ENCODE results near the gene PRELID3B. TPM values are rescaled to one million over a fixed set of nuclear protein-coding genes. Genes with fewer than 3 reads are reported as not detected.
"Not testable (repeated sequence)": the region's sequence is repeated elsewhere in the genome, so short reads cannot be mapped to it uniquely, and the experiment has no call there.

Gene PRELID3B
- total RNA-seq, 1 donor from 2014 or later = 123 TPM

GRCh38 chr20:59044295-59044694 lies 1.7 kb upstream of the PRELID3B start:
- no peak overlapping the region for H3K27ac Mint-ChIP-seq

GRCh38 chr20:59043698-59044097 lies 1.1 kb upstream of the PRELID3B start:
- Mint-ChIP-seq H3K4me3 (peak overlapping the region; percentile 79), H3K27ac (peak overlapping the region; percentile 74), H3K9me3 (no peaks in the 10 kb centered on the region), H3K4me1 (ENCODE audit: low read depth) (peaks cover 46% of the 10 kb centered on the region), H3K27me3 (ENCODE audit: insufficient read depth) (no peaks in the 10 kb centered on the region), H3K36me3 (ENCODE audit: low read depth) (peaks cover 20% of the 10 kb centered on the region)
- intact Hi-C loops (cut with micrococcal nuclease) = loop anchor here (1.0 to 2.0 kb wide), 3 partner anchors 31 to 655 kb away; partner anchors contain the start of gene VAPB
- no peak for DNase-seq (ENCODE audit: low spot score)

More at GRCh38 chr20:59044295-59044694, 1.7 kb upstream of the PRELID3B start:
- peaks cover 15% of the 10 kb centered on the region for H3K36me3 Mint-ChIP-seq (ENCODE audit: low read depth)
- no peak for DNase-seq (ENCODE audit: low spot score)
- no peak overlapping the region for H3K4me3 Mint-ChIP-seq
- no peaks in the 10 kb centered on the region for H3K9me3 Mint-ChIP-seq
- intact Hi-C loops (cut with micrococcal nuclease) = no loop called here
- no peaks in the 10 kb centered on the region for H3K27me3 Mint-ChIP-seq (ENCODE audit: insufficient read depth)
- peaks cover 40% of the 10 kb centered on the region for H3K4me1 Mint-ChIP-seq (ENCODE audit: low read depth)

GRCh38 chr20:59042796-59043631 lies 428 bp upstream of the PRELID3B start:
- peaks cover 20% of the 10 kb centered on the region for H3K36me3 Mint-ChIP-seq (ENCODE audit: low read depth)
- DNase-seq (ENCODE audit: low spot score) = peak; percentile 94
- intact Hi-C loops (cut with micrococcal nuclease) = loop anchor here (1.0 to 2.0 kb wide), 6 partner anchors 11 to 654 kb away; partner anchors contain the start of genes ATP5F1E, NELFCD and VAPB
- H3K4me1 Mint-ChIP-seq (ENCODE audit: low read depth) = peaks cover 44% of the 10 kb centered on the region
- peak overlapping the region; percentile 94 for H3K27ac Mint-ChIP-seq
- peak overlapping the region; percentile 93 for H3K4me3 Mint-ChIP-seq
- no peaks in the 10 kb centered on the region for H3K9me3 Mint-ChIP-seq
- H3K27me3 Mint-ChIP-seq (ENCODE audit: insufficient read depth) = no peaks in the 10 kb centered on the region

- H3K9me3 Mint-ChIP-seq; DNase-seq (ENCODE audit: low spot score); intact Hi-C loops (cut with micrococcal nuclease); H3K27me3 Mint-ChIP-seq (ENCODE audit: insufficient read depth): not testable (repeated sequence)
- H3K36me3 Mint-ChIP-seq (ENCODE audit: low read depth) = peaks cover 31% of the 10 kb centered on the region
- H3K4me1 Mint-ChIP-seq (ENCODE audit: low read depth) = peaks cover 54% of the 10 kb centered on the region
- peak overlapping the region; percentile 59 for H3K27ac Mint-ChIP-seq
- H3K4me3 Mint-ChIP-seq = peak overlapping the region; percentile 93
Measured at GRCh38 chr20:59041487-59041886, 1.1 kb downstream of the PRELID3B start.

- peaks cover 57% of the 10 kb centered on the region for H3K4me1 Mint-ChIP-seq (ENCODE audit: low read depth)
Measured at GRCh38 chr20:59040667-59041066, 1.9 kb downstream of the PRELID3B start.

GRCh38 chr20:59039233-59039632 lies 3.4 kb downstream of the PRELID3B start:
- no peak for DNase-seq (ENCODE audit: low spot score)
- H3K4me3 Mint-ChIP-seq = peak overlapping the region; percentile 59
- H3K27me3 Mint-ChIP-seq (ENCODE audit: insufficient read depth) = no peaks in the 10 kb centered on the region
- intact Hi-C loops (cut with micrococcal nuclease) = no loop called here
- peaks cover 61% of the 10 kb centered on the region for H3K4me1 Mint-ChIP-seq (ENCODE audit: low read depth)
- H3K36me3 Mint-ChIP-seq (ENCODE audit: low read depth) = peaks cover 47% of the 10 kb centered on the region
- no peaks in the 10 kb centered on the region for H3K9me3 Mint-ChIP-seq
- H3K27ac Mint-ChIP-seq = peak overlapping the region; percentile 33

More at GRCh38 chr20:59040667-59041066, 1.9 kb downstream of the PRELID3B start:
- no peaks in the 10 kb centered on the region for H3K27me3 Mint-ChIP-seq (ENCODE audit: insufficient read depth)
- H3K4me3 Mint-ChIP-seq = peak overlapping the region; percentile 93
- intact Hi-C loops (cut with micrococcal nuclease) = no loop called here
- DNase-seq (ENCODE audit: low spot score) = no peak
- H3K9me3 Mint-ChIP-seq = no peaks in the 10 kb centered on the region
- H3K27ac Mint-ChIP-seq = peak overlapping the region; percentile 59
- H3K36me3 Mint-ChIP-seq (ENCODE audit: low read depth) = peaks cover 37% of the 10 kb centered on the region

- no peak overlapping the region for H3K4me3 Mint-ChIP-seq
- no peaks in the 10 kb centered on the region for H3K27me3 Mint-ChIP-seq (ENCODE audit: insufficient read depth)
- DNase-seq (ENCODE audit: low spot score) = no peak
- peaks cover 56% of the 10 kb centered on the region for H3K4me1 Mint-ChIP-seq (ENCODE audit: low read depth)
- intact Hi-C loops (cut with micrococcal nuclease) = no loop called here
- H3K36me3 Mint-ChIP-seq (ENCODE audit: low read depth) = peaks cover 56% of the 10 kb centered on the region
- H3K27ac Mint-ChIP-seq = no peak overlapping the region
- H3K9me3 Mint-ChIP-seq = no peaks in the 10 kb centered on the region
Measured at GRCh38 chr20:59037386-59037785, 5.2 kb downstream of the PRELID3B start.

GRCh38 chr20:59035381-59035780 lies 7.2 kb downstream of the PRELID3B start:
- H3K4me1 Mint-ChIP-seq (ENCODE audit: low read depth) = peaks cover 57% of the 10 kb centered on the region
- H3K27me3 Mint-ChIP-seq (ENCODE audit: insufficient read depth) = no peaks in the 10 kb centered on the region
- no peak overlapping the region for H3K27ac Mint-ChIP-seq
- intact Hi-C loops (cut with micrococcal nuclease) = no loop called here
- H3K36me3 Mint-ChIP-seq (ENCODE audit: low read depth) = peaks cover 59% of the 10 kb centered on the region
- H3K9me3 Mint-ChIP-seq = no peaks in the 10 kb centered on the region
- no peak for DNase-seq (ENCODE audit: low spot score)
- no peak overlapping the region for H3K4me3 Mint-ChIP-seq

GRCh38 chr20:59033616-59034165 lies 8.9 kb downstream of the PRELID3B start:
- DNase-seq (ENCODE audit: low spot score) = no peak
- H3K27me3 Mint-ChIP-seq (ENCODE audit: insufficient read depth) = no peaks in the 10 kb centered on the region
- intact Hi-C loops (cut with micrococcal nuclease) = loop anchor here (2.0 to 5.0 kb wide), 3 partner anchors 381 to 1641 kb away; partner anchors contain the start of genes RAB22A, RBM38 and STX16
- H3K4me1 Mint-ChIP-seq (ENCODE audit: low read depth) = peaks cover 57% of the 10 kb centered on the region
- peaks cover 61% of the 10 kb centered on the region for H3K36me3 Mint-ChIP-seq (ENCODE audit: low read depth)
- H3K4me3 Mint-ChIP-seq = peak overlapping the region; percentile 65
- no peak overlapping the region for H3K27ac Mint-ChIP-seq
- H3K9me3 Mint-ChIP-seq = no peaks in the 10 kb centered on the region

- H3K4me3 Mint-ChIP-seq = peak overlapping the region; percentile 90
- no peak for DNase-seq (ENCODE audit: low spot score)
- H3K9me3 Mint-ChIP-seq = no peaks in the 10 kb centered on the region
- H3K4me1 Mint-ChIP-seq (ENCODE audit: low read depth) = peaks cover 60% of the 10 kb centered on the region
- intact Hi-C loops (cut with micrococcal nuclease) = loop anchor here (2.0 to 5.0 kb wide), 3 partner anchors 381 to 1641 kb away; partner anchors contain the start of genes RAB22A, RBM38 and STX16
- H3K36me3 Mint-ChIP-seq (ENCODE audit: low read depth) = peaks cover 64% of the 10 kb centered on the region
- no peaks in the 10 kb centered on the region for H3K27me3 Mint-ChIP-seq (ENCODE audit: insufficient read depth)
- H3K27ac Mint-ChIP-seq = peak overlapping the region; percentile 89
Measured at GRCh38 chr20:59033093-59033492, 9.5 kb downstream of the PRELID3B start.

GRCh38 chr20:59032713-59033059 lies 9.9 kb downstream of the PRELID3B start:
- no peaks in the 10 kb centered on the region for H3K9me3 Mint-ChIP-seq
- peak overlapping the region; percentile 90 for H3K4me3 Mint-ChIP-seq
- intact Hi-C loops (cut with micrococcal nuclease) = loop anchor here (1.0 to 5.0 kb wide), 9 partner anchors 10 to 1640 kb away; partner anchors contain the start of genes CTSZ, NELFCD, PRELID3B and RAB22A
- no peaks in the 10 kb centered on the region for H3K27me3 Mint-ChIP-seq (ENCODE audit: insufficient read depth)
- DNase-seq (ENCODE audit: low spot score) = no peak
- H3K4me1 Mint-ChIP-seq (ENCODE audit: low read depth) = peaks cover 60% of the 10 kb centered on the region
- H3K36me3 Mint-ChIP-seq (ENCODE audit: low read depth) = peaks cover 65% of the 10 kb centered on the region
- H3K27ac Mint-ChIP-seq = peak overlapping the region; percentile 89

GRCh38 chr20:59032023-59032712 lies 10.4 kb downstream of the PRELID3B start, which contains the start of gene ATP5F1E:
TSS of gene ATP5F1E (minus strand) at chr20:59032335. CDS start at chr20:59032251, 84 bp downstream.
- Mint-ChIP-seq H3K9me3 (no peaks in the 10 kb centered on the region), H3K36me3 (ENCODE audit: low read depth) (peaks cover 68% of the 10 kb centered on the region), H3K27me3 (ENCODE audit: insufficient read depth) (no peaks in the 10 kb centered on the region), H3K27ac (peak within 1 kb of the TSS; percentile 94), H3K4me1 (ENCODE audit: low read depth) (peaks cover 60% of the 10 kb centered on the region), H3K4me3 (peak within 1 kb of the TSS; percentile 90)
- intact Hi-C loops (cut with micrococcal nuclease) = loop anchor here (1.0 to 5.0 kb wide), 9 partner anchors 10 to 1640 kb away; partner anchors contain the start of genes CTSZ, NELFCD, PRELID3B and RAB22A
- peak; percentile 96 for DNase-seq (ENCODE audit: low spot score)
